ENCODE measurements around the gene CENPVL2. TPM values are rescaled to one million over a fixed set of nuclear protein-coding genes. Genes with fewer than 3 reads are reported as not detected.
"Not testable (repeated sequence)": the region's sequence is repeated elsewhere in the genome, so short reads cannot be mapped to it uniquely, and the experiment has no call there.

Gene CENPVL2
- total RNA-seq (0.24 TPM), polyA plus RNA-seq (0.41 TPM)
- long read RNA-seq, donor 1: 0 reads
- long read RNA-seq, donor 2: 0 reads
- long read RNA-seq, donor 3: 0 reads
- long read RNA-seq, donor 4: 0 reads
- long read RNA-seq, donor 5: 0 reads
- long read RNA-seq, donor 6, partial matches to known transcripts: 161 of 182 reads
- long read RNA-seq, donor 6, other reads (novel, unspliced or antisense): 21 of 182 reads
- long read RNA-seq, donor 7: 0 reads
- long read RNA-seq, donor 8: 0 reads
- long read RNA-seq, donor 9: 0 reads
- long read RNA-seq, donor 10: 0 reads

DNA sequence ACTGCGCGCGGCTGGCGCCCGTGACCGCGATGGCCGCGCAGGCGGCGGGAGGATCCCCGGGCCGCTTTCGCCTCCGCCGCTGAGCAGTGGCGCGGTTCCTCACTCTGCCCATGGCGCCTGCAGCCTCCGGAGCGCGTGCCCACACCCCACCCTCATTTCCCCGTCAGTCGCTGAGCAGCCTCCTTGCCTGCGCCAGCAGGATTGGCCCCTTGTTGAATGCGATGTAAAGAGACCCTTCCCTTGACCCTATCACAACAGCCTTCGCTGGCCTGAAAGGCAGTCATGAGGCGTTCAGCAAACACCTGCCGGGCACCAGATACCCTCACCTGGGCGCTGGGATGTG lies at the start of gene CENPVL2:
Gene CENPVL2 (minus strand): TSS at position 112 of the 343 bp plus-strand sequence. CDS start 0 bp downstream, at position 112.
- no CpG with 5 or more reads among the region's 30 CpGs for WGBS
- H3K27me3 ChIP-seq (ENCODE audit: control insufficient read depth in 2 of 2, insufficient read depth in 1 of 2, low read length in 1 of 2); H3K9me3 ChIP-seq (ENCODE audit: control insufficient read depth in 2 of 2, insufficient read depth in 1 of 2, low read length in 1 of 2); H3K27ac ChIP-seq (ENCODE audit: low read depth in 1 of 2, low read length in 1 of 2); H3K4me3 ChIP-seq (ENCODE audit: low read length in 2 of 2); DNase-seq (ENCODE audit: low read depth in 6 of 9, low spot score in 9 of 9); H3K4me1 ChIP-seq (ENCODE audit: control insufficient read depth in 2 of 2, insufficient read depth in 2 of 2, low read length in 2 of 2); H3K36me3 ChIP-seq (ENCODE audit: control insufficient read depth in 2 of 2, insufficient read depth in 2 of 2, low read length in 1 of 2): not testable (repeated sequence)

DNA sequence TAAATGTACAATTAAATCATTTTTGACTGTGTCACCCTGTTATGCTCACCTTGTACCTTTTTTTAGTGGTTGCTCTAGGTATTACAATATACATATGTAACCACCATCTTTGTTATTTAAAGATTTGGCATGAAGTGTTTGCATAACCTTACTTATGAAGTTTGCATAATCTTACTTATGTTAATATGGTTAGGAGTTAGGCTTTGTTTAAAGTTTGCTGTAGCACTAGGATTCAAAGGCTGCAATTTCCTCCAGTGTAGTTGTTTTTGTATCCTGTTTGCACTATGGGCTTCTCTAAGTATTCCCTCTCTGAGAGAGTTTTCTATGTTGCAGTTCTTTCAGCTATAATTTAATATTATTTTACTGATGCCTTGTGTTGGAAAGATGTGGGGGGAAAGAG lies 45.6 kb upstream of the CENPVL2 start:
- Histone ChIP-seq H3K27ac (ENCODE audit: low read depth in 1 of 2, low read length in 1 of 2) (no peak overlapping the region), H3K27me3 (ENCODE audit: control insufficient read depth in 2 of 2, insufficient read depth in 1 of 2, low read length in 1 of 2) (no peaks in the 10 kb centered on the region), H3K4me3 (ENCODE audit: low read length in 2 of 2) (no peak overlapping the region), H3K36me3 (ENCODE audit: control insufficient read depth in 2 of 2, insufficient read depth in 2 of 2, low read length in 1 of 2) (no peaks in the 10 kb centered on the region), H3K9me3 (ENCODE audit: control insufficient read depth in 2 of 2, insufficient read depth in 1 of 2, low read length in 1 of 2) (no peaks in the 10 kb centered on the region), H3K4me1 (ENCODE audit: control insufficient read depth in 2 of 2, insufficient read depth in 2 of 2, low read length in 2 of 2) (no peaks in the 10 kb centered on the region)
- no peak for DNase-seq (ENCODE audit: low read depth in 6 of 9, low spot score in 9 of 9)

DNA sequence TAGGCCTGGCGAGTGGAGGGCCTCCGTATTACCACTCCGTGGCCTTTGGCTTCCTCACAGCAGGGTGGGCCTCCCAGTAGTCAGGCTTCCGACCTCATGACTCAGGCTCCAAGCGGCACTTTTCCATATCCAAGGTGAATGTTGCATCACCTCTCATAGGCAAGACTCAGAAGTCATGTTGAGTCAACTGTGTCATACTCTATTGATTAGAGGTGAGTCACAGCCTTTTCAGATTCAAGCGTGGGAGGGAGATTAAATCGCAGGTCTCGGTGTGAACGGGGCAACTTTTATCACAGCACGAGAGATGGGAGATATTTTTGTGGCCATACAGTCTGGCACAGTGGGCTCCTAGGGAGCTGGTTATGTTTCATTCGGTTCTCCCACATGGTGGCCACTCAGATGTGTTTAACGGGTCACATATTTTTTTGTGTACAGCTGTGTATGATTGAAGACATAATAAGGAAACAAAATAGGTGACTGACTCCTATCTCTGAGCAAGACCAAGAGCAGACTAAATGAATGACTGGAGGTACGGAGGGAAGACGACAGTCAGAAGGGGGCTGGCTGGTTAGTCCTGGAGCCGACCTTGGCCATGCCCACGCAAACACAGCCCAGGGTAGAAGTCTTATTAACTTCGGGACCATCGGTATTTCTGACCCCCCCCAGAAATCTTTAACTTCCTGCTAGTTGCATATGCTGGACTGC lies 30.5 kb upstream of the CENPVL2 start:
- H3K27ac ChIP-seq (ENCODE audit: low read depth in 1 of 2, low read length in 1 of 2); H3K4me3 ChIP-seq (ENCODE audit: low read length in 2 of 2); DNase-seq (ENCODE audit: low read depth in 6 of 9, low spot score in 9 of 9); H3K36me3 ChIP-seq (ENCODE audit: control insufficient read depth in 2 of 2, insufficient read depth in 2 of 2, low read length in 1 of 2); H3K4me1 ChIP-seq (ENCODE audit: control insufficient read depth in 2 of 2, insufficient read depth in 2 of 2, low read length in 2 of 2); H3K27me3 ChIP-seq (ENCODE audit: control insufficient read depth in 2 of 2, insufficient read depth in 1 of 2, low read length in 1 of 2); H3K9me3 ChIP-seq (ENCODE audit: control insufficient read depth in 2 of 2, insufficient read depth in 1 of 2, low read length in 1 of 2): not testable (repeated sequence)
- WGBS: no CpG with 5 or more reads among the region's 18 CpGs

DNA sequence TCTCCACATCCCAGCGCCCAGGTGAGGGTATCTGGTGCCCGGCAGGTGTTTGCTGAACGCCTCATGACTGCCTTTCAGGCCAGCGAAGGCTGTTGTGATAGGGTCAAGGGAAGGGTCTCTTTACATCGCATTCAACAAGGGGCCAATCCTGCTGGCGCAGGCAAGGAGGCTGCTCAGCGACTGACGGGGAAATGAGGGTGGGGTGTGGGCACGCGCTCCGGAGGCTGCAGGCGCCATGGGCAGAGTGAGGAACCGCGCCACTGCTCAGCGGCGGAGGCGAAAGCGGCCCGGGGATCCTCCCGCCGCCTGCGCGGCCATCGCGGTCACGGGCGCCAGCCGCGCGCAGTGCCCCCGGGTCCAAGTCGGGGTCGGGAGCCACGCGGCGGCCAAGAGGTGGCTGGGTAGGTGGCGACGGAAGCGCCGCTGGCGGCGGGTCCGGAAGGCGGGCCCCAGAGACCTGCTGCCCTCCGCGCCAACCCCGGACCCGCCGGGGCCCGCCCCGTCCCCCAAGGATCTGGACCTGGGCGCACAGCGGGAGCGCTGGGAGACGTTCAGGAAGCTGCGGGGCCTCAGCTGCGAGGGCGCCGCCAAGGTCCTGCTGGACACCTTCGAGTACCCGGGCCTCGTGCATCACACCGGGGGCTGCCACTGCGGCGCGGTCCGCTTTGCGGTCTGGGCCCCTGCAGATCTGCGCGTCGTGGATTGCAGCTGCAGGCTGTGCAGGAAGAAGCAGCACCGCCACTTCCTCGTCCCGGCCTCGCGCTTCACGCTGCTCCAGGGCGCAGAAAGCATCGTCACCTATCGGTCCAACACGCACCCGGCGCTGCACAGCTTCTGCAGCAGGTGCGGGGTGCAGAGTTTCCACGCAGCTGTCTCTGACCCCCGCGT lies 27.9 kb upstream of the CENPVL2 start, which contains the start of gene CENPVL1:
Gene CENPVL1 (plus strand): TSS at position 236 of the 888 bp plus-strand sequence. CDS start 0 bp downstream, at position 236.
- H3K4me1 ChIP-seq (ENCODE audit: control insufficient read depth in 2 of 2, insufficient read depth in 2 of 2, low read length in 2 of 2); H3K9me3 ChIP-seq (ENCODE audit: control insufficient read depth in 2 of 2, insufficient read depth in 1 of 2, low read length in 1 of 2); H3K27ac ChIP-seq (ENCODE audit: low read depth in 1 of 2, low read length in 1 of 2); H3K36me3 ChIP-seq (ENCODE audit: control insufficient read depth in 2 of 2, insufficient read depth in 2 of 2, low read length in 1 of 2); H3K27me3 ChIP-seq (ENCODE audit: control insufficient read depth in 2 of 2, insufficient read depth in 1 of 2, low read length in 1 of 2); DNase-seq (ENCODE audit: low read depth in 6 of 9, low spot score in 9 of 9); H3K4me3 ChIP-seq (ENCODE audit: low read length in 2 of 2): not testable (repeated sequence)
- no CpG with 5 or more reads among the region's 87 CpGs for WGBS

DNA sequence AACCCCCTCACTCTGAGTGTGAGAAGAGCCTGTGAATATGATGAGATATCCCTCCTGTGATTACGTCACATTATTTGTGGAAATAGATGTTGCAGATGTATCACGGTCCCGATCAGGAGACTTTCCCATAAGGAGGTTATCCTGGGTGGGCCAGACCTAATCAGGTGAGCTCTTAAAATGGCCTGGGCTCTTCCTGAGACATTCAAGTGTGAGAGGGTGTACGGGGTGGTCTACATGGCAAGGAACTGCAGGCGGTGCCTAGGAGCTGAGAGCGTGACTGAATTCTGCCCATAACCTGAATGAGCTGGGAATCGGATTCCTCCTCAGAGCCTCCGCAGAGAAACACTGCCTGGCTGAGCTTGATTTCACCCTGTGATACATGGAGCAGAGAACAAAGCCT lies 14.8 kb upstream of the CENPVL2 start:
- 97% methylated on average over 8 of the region's 8 CpGs for WGBS
- no peak for DNase-seq (ENCODE audit: low read depth in 6 of 9, low spot score in 9 of 9)
- H3K9me3 ChIP-seq (ENCODE audit: control insufficient read depth in 2 of 2, insufficient read depth in 1 of 2, low read length in 1 of 2): no peaks in the 10 kb centered on the region
- H3K27ac ChIP-seq (ENCODE audit: low read depth in 1 of 2, low read length in 1 of 2): no peak overlapping the region
- H3K4me1 ChIP-seq (ENCODE audit: control insufficient read depth in 2 of 2, insufficient read depth in 2 of 2, low read length in 2 of 2): no peaks in the 10 kb centered on the region
- no peaks in the 10 kb centered on the region for H3K27me3 ChIP-seq (ENCODE audit: control insufficient read depth in 2 of 2, insufficient read depth in 1 of 2, low read length in 1 of 2)
- no peaks in the 10 kb centered on the region for H3K36me3 ChIP-seq (ENCODE audit: control insufficient read depth in 2 of 2, insufficient read depth in 2 of 2, low read length in 1 of 2)
- no peak overlapping the region for H3K4me3 ChIP-seq (ENCODE audit: low read length in 2 of 2)

DNA sequence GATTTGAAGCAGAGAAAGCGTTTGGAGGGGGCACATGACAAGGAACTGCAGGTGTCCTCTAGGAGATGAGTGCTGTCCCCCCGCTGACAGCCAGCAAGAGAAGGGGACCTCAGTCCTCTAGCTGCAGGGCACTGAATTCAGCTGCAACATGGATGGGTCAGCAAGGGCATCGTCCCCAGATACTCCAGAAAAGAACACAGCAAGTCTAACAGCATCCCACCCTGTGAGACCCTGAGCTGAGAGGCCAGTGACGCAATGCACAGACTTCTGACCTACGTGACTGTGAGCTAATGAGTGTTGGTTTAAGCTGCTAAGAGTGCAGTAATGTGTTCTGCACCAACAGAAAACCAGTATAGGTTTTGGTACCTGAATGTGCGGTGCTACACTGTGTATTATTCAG lies 11.6 kb upstream of the CENPVL2 start:
- no peaks in the 10 kb centered on the region for H3K27me3 ChIP-seq (ENCODE audit: control insufficient read depth in 2 of 2, insufficient read depth in 1 of 2, low read length in 1 of 2)
- no peak for DNase-seq (ENCODE audit: low read depth in 6 of 9, low spot score in 9 of 9)
- H3K4me3 ChIP-seq (ENCODE audit: low read length in 2 of 2): no peak overlapping the region
- H3K36me3 ChIP-seq (ENCODE audit: control insufficient read depth in 2 of 2, insufficient read depth in 2 of 2, low read length in 1 of 2): no peaks in the 10 kb centered on the region
- no peaks in the 10 kb centered on the region for H3K9me3 ChIP-seq (ENCODE audit: control insufficient read depth in 2 of 2, insufficient read depth in 1 of 2, low read length in 1 of 2)
- no peak overlapping the region for H3K27ac ChIP-seq (ENCODE audit: low read depth in 1 of 2, low read length in 1 of 2)
- no peaks in the 10 kb centered on the region for H3K4me1 ChIP-seq (ENCODE audit: control insufficient read depth in 2 of 2, insufficient read depth in 2 of 2, low read length in 2 of 2)
- 92% methylated on average over 6 of the region's 6 CpGs for WGBS

DNA sequence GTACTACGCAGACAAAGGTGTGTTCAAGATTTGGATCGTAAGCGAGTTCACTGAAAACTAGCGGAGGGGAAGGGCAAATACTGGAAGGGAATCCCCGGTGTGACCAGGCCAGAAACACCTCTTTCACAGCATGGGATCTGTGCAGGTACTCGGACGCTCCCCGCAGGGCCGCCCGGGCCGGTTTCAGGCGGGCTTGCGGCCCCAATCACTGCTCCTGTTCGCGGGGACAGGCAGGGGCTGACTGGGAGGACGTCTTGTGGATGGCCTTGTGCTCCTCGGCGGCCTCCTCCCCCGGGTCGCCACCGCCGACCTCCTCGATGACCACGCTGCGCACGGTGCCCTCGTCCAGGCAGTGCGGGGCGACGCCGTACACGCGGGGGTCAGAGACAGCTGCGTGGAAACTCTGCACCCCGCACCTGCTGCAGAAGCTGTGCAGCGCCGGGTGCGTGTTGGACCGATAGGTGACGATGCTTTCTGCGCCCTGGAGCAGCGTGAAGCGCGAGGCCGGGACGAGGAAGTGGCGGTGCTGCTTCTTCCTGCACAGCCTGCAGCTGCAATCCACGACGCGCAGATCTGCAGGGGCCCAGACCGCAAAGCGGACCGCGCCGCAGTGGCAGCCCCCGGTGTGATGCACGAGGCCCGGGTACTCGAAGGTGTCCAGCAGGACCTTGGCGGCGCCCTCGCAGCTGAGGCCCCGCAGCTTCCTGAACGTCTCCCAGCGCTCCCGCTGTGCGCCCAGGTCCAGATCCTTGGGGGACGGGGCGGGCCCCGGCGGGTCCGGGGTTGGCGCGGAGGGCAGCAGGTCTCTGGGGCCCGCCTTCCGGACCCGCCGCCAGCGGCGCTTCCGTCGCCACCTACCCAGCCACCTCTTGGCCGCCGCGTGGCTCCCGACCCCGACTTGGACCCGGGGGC lies 567 bp downstream of the CENPVL2 start:
- H3K27me3 ChIP-seq (ENCODE audit: control insufficient read depth in 2 of 2, insufficient read depth in 1 of 2, low read length in 1 of 2); H3K9me3 ChIP-seq (ENCODE audit: control insufficient read depth in 2 of 2, insufficient read depth in 1 of 2, low read length in 1 of 2); DNase-seq (ENCODE audit: low read depth in 6 of 9, low spot score in 9 of 9); H3K27ac ChIP-seq (ENCODE audit: low read depth in 1 of 2, low read length in 1 of 2); H3K4me3 ChIP-seq (ENCODE audit: low read length in 2 of 2); H3K4me1 ChIP-seq (ENCODE audit: control insufficient read depth in 2 of 2, insufficient read depth in 2 of 2, low read length in 2 of 2); H3K36me3 ChIP-seq (ENCODE audit: control insufficient read depth in 2 of 2, insufficient read depth in 2 of 2, low read length in 1 of 2): not testable (repeated sequence)
- WGBS: no CpG with 5 or more reads among the region's 88 CpGs

DNA sequence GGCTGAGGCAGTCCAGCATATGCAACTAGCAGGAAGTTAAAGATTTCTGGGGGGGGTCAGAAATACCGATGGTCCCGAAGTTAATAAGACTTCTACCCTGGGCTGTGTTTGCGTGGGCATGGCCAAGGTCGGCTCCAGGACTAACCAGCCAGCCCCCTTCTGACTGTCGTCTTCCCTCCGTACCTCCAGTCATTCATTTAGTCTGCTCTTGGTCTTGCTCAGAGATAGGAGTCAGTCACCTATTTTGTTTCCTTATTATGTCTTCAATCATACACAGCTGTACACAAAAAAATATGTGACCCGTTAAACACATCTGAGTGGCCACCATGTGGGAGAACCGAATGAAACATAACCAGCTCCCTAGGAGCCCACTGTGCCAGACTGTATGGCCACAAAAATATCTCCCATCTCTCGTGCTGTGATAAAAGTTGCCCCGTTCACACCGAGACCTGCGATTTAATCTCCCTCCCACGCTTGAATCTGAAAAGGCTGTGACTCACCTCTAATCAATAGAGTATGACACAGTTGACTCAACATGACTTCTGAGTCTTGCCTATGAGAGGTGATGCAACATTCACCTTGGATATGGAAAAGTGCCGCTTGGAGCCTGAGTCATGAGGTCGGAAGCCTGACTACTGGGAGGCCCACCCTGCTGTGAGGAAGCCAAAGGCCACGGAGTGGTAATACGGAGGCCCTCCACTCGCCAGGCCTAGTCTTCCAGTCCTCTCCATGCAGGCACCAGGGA lies 2.8 kb downstream of the CENPVL2 start:
- WGBS: no CpG with 5 or more reads among the region's 18 CpGs
- not testable (repeated sequence) for H3K4me3 ChIP-seq (ENCODE audit: low read length in 2 of 2); H3K4me1 ChIP-seq (ENCODE audit: control insufficient read depth in 2 of 2, insufficient read depth in 2 of 2, low read length in 2 of 2); H3K36me3 ChIP-seq (ENCODE audit: control insufficient read depth in 2 of 2, insufficient read depth in 2 of 2, low read length in 1 of 2); H3K27me3 ChIP-seq (ENCODE audit: control insufficient read depth in 2 of 2, insufficient read depth in 1 of 2, low read length in 1 of 2); H3K27ac ChIP-seq (ENCODE audit: low read depth in 1 of 2, low read length in 1 of 2); DNase-seq (ENCODE audit: low read depth in 6 of 9, low spot score in 9 of 9); H3K9me3 ChIP-seq (ENCODE audit: control insufficient read depth in 2 of 2, insufficient read depth in 1 of 2, low read length in 1 of 2)
